Left lung (tissue), 10 donors: ENCODE measurements around the gene ZBTB47. TPM values are rescaled to one million over a fixed set of nuclear protein-coding genes. Genes with fewer than 3 reads are reported as not detected.

Experiments
- ATAC-seq: fragments of 200-7000 bp; cut with Tn5 transposase; one replicate; pipeline ENCODE4 v1.9.1; 2020; ENCODE audit warnings: moderate library complexity
- DNase-seq, 4 donors: peaks; one replicate each; pipeline ENCODE4 v3.0.0-alpha.2; 2013 to 2020
- H3K27ac ChIP-seq, 2 donors: fragments of 200-600 bp; sonication (generic) in 1 of 2; one replicate each; pipeline versions ENCODE4 v1.5.0 to v1.8.0; 2020 to 2021
- H3K27me3 ChIP-seq, 2 donors: fragments of 200-600 bp; sonication (generic) in 1 of 2; one replicate each; pipeline versions ENCODE4 v1.5.0 to v1.8.0; 2020 to 2021
- H3K36me3 ChIP-seq, 2 donors: fragments of 200-600 bp; sonication (generic) in 1 of 2; one replicate each; pipeline versions ENCODE4 v1.5.0 to v1.8.0; 2020 to 2021
- H3K4me1 ChIP-seq, 2 donors: fragments of 200-600 bp; one replicate each; pipeline ENCODE4 v1.8.0; 2021
- H3K4me3 ChIP-seq, 2 donors: fragments of 200-600 bp; sonication (generic) in 1 of 2; one replicate each; pipeline versions ENCODE4 v1.5.0 to v1.8.0; 2020 to 2021; ENCODE audit warnings: mild to moderate bottlenecking in 1 of 2
- H3K9me3 ChIP-seq, 2 donors: fragments of 200-600 bp; sonication (generic) in 1 of 2; one replicate each; pipeline versions ENCODE4 v1.5.0 to v1.8.0; 2020 to 2021
- CTCF ChIP-seq, 2 donors: fragments of 200-600 bp; sonication (generic) in 1 of 2; IDR thresholded peaks; one replicate each; pipeline versions ENCODE4 v1.5.0 to v1.8.0; 2021; ENCODE audit warnings: antibody characterized with exemption in 2 of 2
- intact Hi-C, 2 donors: fragments of 100-400 bp; cut with DNase I; formaldehyde crosslinking; loops; one replicate each; pipeline versions ENCODE4 v1.11.2 to v1.14.2; 2022
- polyA plus RNA-seq, 6 donors: library from polyadenylated mRNA; unstranded; fragments of 120-200 nt; gene quantifications; one replicate each; pipeline ENCODE4 v1.2.1, GENCODE V29; 2013; ENCODE audit not compliant: insufficient read length in 6 of 6
- total RNA-seq, 2 donors: library from RNA; stranded (reverse); fragmentation: NEBNext Ultra II Directional; extraction: Animal tissue kit (Norgen Biotek cat#: 25700); gene quantifications; one replicate each; pipeline ENCODE4 v1.2.1, GENCODE V29; 2021
- donor health status: DM: no; HTN: yes; CAD: no.
- donor health status: DM: no; HTN: no; CAD: no.

The ZBTB47 gene
- total and polyA plus RNA-seq, 8 donors, result 10.4 to 34.9 (median 15.1) TPM

GRCh38 chr3:42633544-42633943, 20.0 kb upstream of the ZBTB47 start:
- no peak for ATAC-seq

GRCh38 chr3:42635111-42635510, 18.4 kb upstream of the ZBTB47 start:
- Histone ChIP-seq H3K27me3 (no peaks in the 10 kb centered on the region), H3K4me3 (no peak overlapping the region), H3K4me1 (no peaks in the 10 kb centered on the region), H3K36me3 (peaks cover 0 to 97% of the 10 kb centered on the region in 2 donors), H3K27ac (no peak overlapping the region), H3K9me3 (no peaks in the 10 kb centered on the region)
- DNase-seq (no peak), ATAC-seq (no peak)
- no peak for TF ChIP-seq CTCF (IDR thresholded peaks at IDR 0.05)
- intact Hi-C loops, result no loop called here

More at GRCh38 chr3:42633544-42633943, 20.0 kb upstream of the ZBTB47 start:
- H3K27me3 ChIP-seq, result no peaks in the 10 kb centered on the region
- no peak for DNase-seq
- no peaks in the 10 kb centered on the region for H3K4me1 ChIP-seq
- H3K36me3 ChIP-seq, result peaks cover 0 to 92% of the 10 kb centered on the region in 2 donors
- H3K9me3 ChIP-seq, result no peaks in the 10 kb centered on the region
- no peak overlapping the region for H3K4me3 ChIP-seq
- no peak overlapping the region for H3K27ac ChIP-seq
- no peak for TF ChIP-seq CTCF (IDR thresholded peaks at IDR 0.05)
- intact Hi-C loops, result no loop called here

GRCh38 chr3:42637001-42637400, 16.5 kb upstream of the ZBTB47 start:
- DNase-seq (no peak), ATAC-seq (no peak)
- H3K27ac ChIP-seq, result no peak overlapping the region
- H3K4me3 ChIP-seq, result no peak overlapping the region
- TF ChIP-seq CTCF (IDR thresholded peaks at IDR 0.05), result no peak
- peaks cover 0 to 99% of the 10 kb centered on the region in 2 donors for H3K36me3 ChIP-seq
- H3K9me3 ChIP-seq, result no peaks in the 10 kb centered on the region
- no peaks in the 10 kb centered on the region for H3K4me1 ChIP-seq
- intact Hi-C loops, result no loop called here
- no peaks in the 10 kb centered on the region for H3K27me3 ChIP-seq

- ATAC-seq, result no peak
- Histone ChIP-seq H3K27ac (peak overlapping the region in 1 of 2 donors; percentile 24), H3K36me3 (peaks cover 0 to 100% of the 10 kb centered on the region in 2 donors), H3K27me3 (no peaks in the 10 kb centered on the region), H3K4me3 (no peak overlapping the region), H3K4me1 (no peaks in the 10 kb centered on the region), H3K9me3 (no peaks in the 10 kb centered on the region)
- TF ChIP-seq CTCF (IDR thresholded peaks at IDR 0.05), result no peak
- no peak for DNase-seq
- intact Hi-C loops, result no loop called here
Measured at GRCh38 chr3:42638339-42638842, 15.1 kb upstream of the ZBTB47 start.

GRCh38 chr3:42639192-42639591, 14.3 kb upstream of the ZBTB47 start:
- no peak for TF ChIP-seq CTCF (IDR thresholded peaks at IDR 0.05)
- intact Hi-C loops, result no loop called here
- H3K36me3 ChIP-seq, result peaks cover 0 to 100% of the 10 kb centered on the region in 2 donors
- DNase-seq (no peak), ATAC-seq (no peak)
- H3K4me3 ChIP-seq, result no peak overlapping the region
- peak overlapping the region in 1 of 2 donors; percentile 51 for H3K27ac ChIP-seq
- H3K9me3 ChIP-seq, result no peaks in the 10 kb centered on the region
- H3K4me1 ChIP-seq, result no peaks in the 10 kb centered on the region
- H3K27me3 ChIP-seq, result no peaks in the 10 kb centered on the region
